Measurements from ENCODE around the gene RGS18. TPM values are rescaled to one million over a fixed set of nuclear protein-coding genes. Genes with fewer than 3 reads are reported as not detected.

The RGS18 gene
- total and polyA plus RNA-seq, 2 of the 4 experiments (the other 2 are of a cell fraction) = 0.09 to 0.18 TPM

- H3K36me3 ChIP-seq (ENCODE audit: control insufficient read depth, insufficient read depth, low read length) = no peaks in the 10 kb centered on the region
- H2AK5ac ChIP-seq (ENCODE audit: low read depth, low read length) = no peak overlapping the region
- H3K79me1 ChIP-seq (ENCODE audit: low read depth in 1 of 2, low read length in 2 of 2) = no peaks in the 10 kb centered on the region
- no peak overlapping the region for H3K4me2 ChIP-seq (ENCODE audit: low read depth, low read length)
- no peak overlapping the region for H3K9ac ChIP-seq (ENCODE audit: low read depth, low read length)
- H3K4me3 ChIP-seq (ENCODE audit: insufficient read depth, low read depth, low read length) = no peak overlapping the region
- ChIA-PET CTCF (no interaction called here), POLR2A (ENCODE audit: unreplicated experiment) (no interaction called here)
- no CpG with 5 or more reads among the region's 1 CpG for WGBS, 2 experiments (ENCODE audit: extremely low coverage in 2 of 2, insufficient read length in 1 of 2)
- no peak overlapping the region for H2AK9ac ChIP-seq (replicated peaks; ENCODE audit: low read depth, low read length, poor library complexity)
- in situ Hi-C loops (cut with MboI; ENCODE audit: low sequenced_read_pairs) (no loop called here), dilution Hi-C loops (cut with HindIII; ENCODE audit: low sequenced_read_pairs, unreplicated experiment) (no loop called here), intact Hi-C loops (cut with micrococcal nuclease) (no loop called here)
- peak overlapping the region; percentile 51; the same call in 1 of the 2 replicates for H2BK120ac ChIP-seq (ENCODE audit: low read depth, low read length)
- peak overlapping the region; percentile 27; the same call in 1 of the 2 replicates for H2BK20ac ChIP-seq (ENCODE audit: low read depth, low read length)
- H3K27me3 ChIP-seq (ENCODE audit: control insufficient read depth, insufficient read depth, low read length) = no peaks in the 10 kb centered on the region
- peak overlapping the region; percentile 20 for H2BK5ac ChIP-seq (ENCODE audit: low read depth, low read length, poor library complexity, severe bottlenecking)
- no peak overlapping the region for H2AFZ ChIP-seq (replicated peaks; ENCODE audit: low read length, poor library complexity)
- H4K5ac ChIP-seq (ENCODE audit: low read depth, low read length) = peak overlapping the region; percentile 78; the same call in 1 of the 2 replicates
- TF ChIP-seq ELK1 (IDR thresholded peaks at IDR 0.05; ENCODE audit: borderline replicate concordance, low read depth, low read length) (no peak), CHD1 (IDR thresholded peaks at IDR 0.05; ENCODE audit: low read depth, low read length) (no peak), MAZ (IDR thresholded peaks at IDR 0.05; ENCODE audit: borderline replicate concordance, low read depth, low read length) (no peak), CEBPB (IDR thresholded peaks at IDR 0.05; ENCODE audit: low read depth, low read length) (no peak)
- peak; percentile 5 for DNase-seq
- no peak overlapping the region; the same call in 1 of the 2 replicates for H4K91ac ChIP-seq (ENCODE audit: insufficient read depth, low read depth, low read length)
- H3K9me3 ChIP-seq (ENCODE audit: control insufficient read depth, insufficient read depth, low read length) = 0 out of 2 replicates have a peak, but pooled peaks cover 2% of the 10 kb centered on the region
- H3K4me1 ChIP-seq (ENCODE audit: control insufficient read depth, insufficient read depth, low read length) = no peaks in the 10 kb centered on the region; the same call in 1 of the 2 replicates
- H3K23ac ChIP-seq (ENCODE audit: low read depth, low read length) = no peak overlapping the region
- H4K20me1 ChIP-seq (ENCODE audit: insufficient read depth, low read length) = no peaks in the 10 kb centered on the region
- H3K27ac ChIP-seq (ENCODE audit: insufficient read depth, low read length) = no peak overlapping the region
- no TSS peak for BruUV-seq (replicated peaks)
- no peak overlapping the region for H3K14ac ChIP-seq (replicated peaks; ENCODE audit: low read depth, low read length)
- peak overlapping the region in 1 of 2 experiments; percentile 17; a peak in 1 of 4 replicates for H4K8ac ChIP-seq (ENCODE audit: low read depth in 2 of 2, low read length in 2 of 2)
- no peaks in the 10 kb centered on the region for H3K9me1 ChIP-seq (ENCODE audit: insufficient read depth, low read length)
- 0 out of 3 replicates have a peak overlapping the region, but pooled peaks have one; percentile 9 for H2BK15ac ChIP-seq (ENCODE audit: low read depth, low read length)
- H3K56ac ChIP-seq (ENCODE audit: extremely low read depth, insufficient read depth, low read length) = no peak overlapping the region
- H3K18ac ChIP-seq (ENCODE audit: low read depth, low read length) = peak overlapping the region; percentile 83; the same call in 1 of the 2 replicates
- ATAC-seq (ENCODE audit: low read depth) = no peak
- H3K4ac ChIP-seq (ENCODE audit: low read depth, low read length) = peak overlapping the region; percentile 54; the same call in 1 of the 2 replicates
Measured at GRCh38 chr1:192140382-192140781, 17.9 kb upstream of the RGS18 start.

All from IMR-90 (cell line).